H1 (cell line): ENCODE measurements around the gene ESPNL.

Source experiments
- ATF3 ChIP-seq: IDR thresholded peaks from 2 replicates; pipeline ENCODE4 v1.6.1; 2011; ENCODE audit warnings: low read depth, mild to moderate bottlenecking, low read length; ENCODE audit not compliant: insufficient read depth
- EP300 ChIP-seq, 2 experiments: IDR thresholded peaks; 1 replicate in 1 of 2; 2 replicates in 1 of 2; pipeline ENCODE4 v1.6.1; 2011 to 2012; ENCODE audit warnings: low read depth in 2 of 2, low read length in 2 of 2, mild to moderate bottlenecking in 2 of 2, borderline replicate concordance in 1 of 2, inconsistent platforms in 1 of 2, moderate library complexity in 1 of 2
- EZH2 ChIP-seq: fragments of 200-600 bp; sonication (generic); IDR thresholded peaks from 2 replicates; pipeline ENCODE4 v1.7.1; 2012; ENCODE audit warnings: low read depth, mild to moderate bottlenecking, moderate library complexity, low read length, inconsistent platforms; ENCODE audit not compliant: severe bottlenecking
- FOSL1 ChIP-seq: IDR thresholded peaks from 2 replicates; pipeline ENCODE4 v1.6.1; 2011; ENCODE audit warnings: mild to moderate bottlenecking, low read depth, low read length, moderate library complexity; ENCODE audit not compliant: insufficient read depth
- HDAC6 ChIP-seq: IDR thresholded peaks from one replicate; pipeline ENCODE4 v1.7.1; 2012; ENCODE audit warnings: low read depth, mild to moderate bottlenecking, inconsistent platforms, low read length, moderate library complexity
- MAX ChIP-seq: IDR thresholded peaks from 2 replicates; pipeline ENCODE4 v1.6.1; 2012; ENCODE audit warnings: inconsistent platforms
- NRF1 ChIP-seq: IDR thresholded peaks from 2 replicates; pipeline ENCODE4 v1.6.1; 2011; ENCODE audit warnings: mild to moderate bottlenecking, low read depth, low read length, improper control_type of control experiment
- RAD21 ChIP-seq, 2 experiments: IDR thresholded peaks in 1 of 2; conservative IDR thresholded peaks in 1 of 2; 2 replicates each; pipeline ENCODE4 v1.6.1; 2011; ENCODE audit warnings: low read depth in 2 of 2, low read length in 2 of 2, improper control_type of control experiment in 1 of 2, inconsistent platforms in 1 of 2, mild to moderate bottlenecking in 1 of 2, moderate library complexity in 1 of 2
- RNF2 ChIP-seq: fragments of 200-900, 300-1000 bp; sonication (generic); IDR thresholded peaks from 2 replicates; pipeline ENCODE4 v1.7.1; 2016; ENCODE audit warnings: borderline replicate concordance, low read depth, mild to moderate bottlenecking, antibody characterized with exemption, low read length; ENCODE audit not compliant: poor library complexity, severe bottlenecking; ENCODE audit errors: missing control alignments
- SP1 ChIP-seq: IDR thresholded peaks from 2 replicates; pipeline ENCODE4 v1.6.1; 2011; ENCODE audit warnings: low read depth, low read length
- TCF12 ChIP-seq: IDR thresholded peaks from 2 replicates; pipeline ENCODE4 v1.6.1; 2011; ENCODE audit warnings: low read depth, mild to moderate bottlenecking, low read length
- USF2 ChIP-seq: IDR thresholded peaks from 2 replicates; pipeline ENCODE4 v1.6.1; 2011; ENCODE audit warnings: low read length, improper control_type of control experiment
- TF ChIP-seq, protein P1 (sequence below), 3 experiments: IDR thresholded peaks; 1 replicate in 2 of 3; 2 replicates in 1 of 3; pipeline versions ENCODE4 v1.5.1 to v1.6.1; 2011; ENCODE audit warnings: low read length in 3 of 3, mild to moderate bottlenecking in 3 of 3, inconsistent platforms in 2 of 3, low read depth in 1 of 3, moderate library complexity in 1 of 3; ENCODE audit not compliant: insufficient read depth in 1 of 3; ENCODE audit errors: control extremely low read depth in 1 of 3

DNA sequence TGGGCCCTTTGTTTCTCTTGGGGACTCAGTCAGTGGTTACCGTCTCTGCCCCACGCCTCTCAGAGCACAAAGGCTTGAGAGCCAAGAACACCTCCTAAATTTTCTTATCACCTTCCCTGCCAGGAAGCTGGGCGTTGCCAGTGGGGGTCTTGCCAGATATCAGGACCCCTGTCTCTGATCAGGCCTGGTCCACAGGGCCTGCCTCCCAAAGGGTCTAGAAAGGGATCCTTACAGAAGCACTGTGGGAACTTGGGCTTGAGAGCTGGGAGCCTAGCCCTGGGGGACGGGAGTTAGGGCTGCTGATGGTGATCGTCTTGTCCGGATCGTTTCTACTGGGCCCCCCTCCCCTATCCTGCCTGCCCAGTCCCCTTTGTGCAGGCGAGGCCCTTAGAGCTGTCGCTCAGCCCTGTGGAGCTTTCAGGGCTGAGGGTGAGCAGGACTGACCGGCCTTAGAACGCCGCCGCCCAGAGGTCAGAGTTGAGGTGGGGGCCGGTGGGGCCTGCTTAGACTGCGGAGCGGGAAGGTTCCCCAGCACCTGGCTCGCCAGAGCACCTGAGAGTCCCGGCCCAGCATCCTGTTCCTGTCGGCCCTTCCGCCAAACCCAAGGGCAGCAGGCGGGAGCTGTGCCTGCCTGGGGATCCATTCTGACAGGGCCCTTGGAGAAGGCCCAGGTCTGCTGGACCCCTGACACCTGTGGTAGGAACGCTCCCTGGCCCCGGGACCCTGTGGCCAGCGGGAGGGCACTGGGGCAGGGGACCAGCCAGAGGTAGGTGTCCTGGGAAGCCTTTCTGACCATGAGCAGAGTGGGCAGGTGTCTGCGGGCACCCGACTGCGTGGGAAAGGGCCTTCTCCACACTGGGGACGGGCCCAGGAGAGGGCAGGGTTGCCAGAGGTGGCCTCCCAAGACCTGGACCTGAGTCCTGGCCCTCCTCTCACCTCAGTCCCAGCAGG lies 956 bp downstream of the ESPNL start:
- TF ChIP-seq, protein P1, sequence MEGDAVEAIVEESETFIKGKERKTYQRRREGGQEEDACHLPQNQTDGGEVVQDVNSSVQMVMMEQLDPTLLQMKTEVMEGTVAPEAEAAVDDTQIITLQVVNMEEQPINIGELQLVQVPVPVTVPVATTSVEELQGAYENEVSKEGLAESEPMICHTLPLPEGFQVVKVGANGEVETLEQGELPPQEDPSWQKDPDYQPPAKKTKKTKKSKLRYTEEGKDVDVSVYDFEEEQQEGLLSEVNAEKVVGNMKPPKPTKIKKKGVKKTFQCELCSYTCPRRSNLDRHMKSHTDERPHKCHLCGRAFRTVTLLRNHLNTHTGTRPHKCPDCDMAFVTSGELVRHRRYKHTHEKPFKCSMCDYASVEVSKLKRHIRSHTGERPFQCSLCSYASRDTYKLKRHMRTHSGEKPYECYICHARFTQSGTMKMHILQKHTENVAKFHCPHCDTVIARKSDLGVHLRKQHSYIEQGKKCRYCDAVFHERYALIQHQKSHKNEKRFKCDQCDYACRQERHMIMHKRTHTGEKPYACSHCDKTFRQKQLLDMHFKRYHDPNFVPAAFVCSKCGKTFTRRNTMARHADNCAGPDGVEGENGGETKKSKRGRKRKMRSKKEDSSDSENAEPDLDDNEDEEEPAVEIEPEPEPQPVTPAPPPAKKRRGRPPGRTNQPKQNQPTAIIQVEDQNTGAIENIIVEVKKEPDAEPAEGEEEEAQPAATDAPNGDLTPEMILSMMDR (IDR thresholded peaks at IDR 0.05; ENCODE audit: control extremely low read depth in 1 of 3, insufficient read depth in 1 of 3, low read depth in 1 of 3, low read length in 3 of 3), result no peak
- TF ChIP-seq EZH2, result no peak
- TF ChIP-seq USF2, result no peak
- no peak for TF ChIP-seq SP1
- no peak for TF ChIP-seq NRF1
- no peak for TF ChIP-seq EP300 (IDR thresholded peaks at IDR 0.05; ENCODE audit: borderline replicate concordance in 1 of 2, low read depth in 2 of 2, low read length in 2 of 2)
- no peak for TF ChIP-seq TCF12
- TF ChIP-seq FOSL1, result no peak
- no peak for TF ChIP-seq HDAC6
- no peak for TF ChIP-seq RNF2
- TF ChIP-seq ATF3, result no peak
- no peak for TF ChIP-seq RAD21 (IDR thresholded peaks at IDR 0.05 in 1 of 2, conservative IDR thresholded peaks at IDR 0.05 in 1 of 2; ENCODE audit: low read depth in 2 of 2, low read length in 2 of 2)
- no peak for TF ChIP-seq MAX
